Natural killer cell (primary cell): ENCODE results near the gene FNDC3B. TPM values are rescaled to one million over a fixed set of nuclear protein-coding genes. Genes with fewer than 3 reads are reported as not detected.
A peak's percentile ranks its signal among the peaks of the same experiment; 100 is the strongest.

Experiments used
- ATAC-seq, 3 donors: fragments of 150-1000 bp in 2 of 3; fragments of 200-7000 bp in 1 of 3; cut with Tn5 transposase; 1 replicate in 1 of 3; 2 replicates in 2 of 3; pipeline ENCODE4 v1.10.0; 2021; ENCODE audit warnings: mild to moderate bottlenecking in 2 of 3, moderate library complexity in 2 of 3
- DNase-seq, 2 donors: peaks; one replicate each; pipeline versions ENCODE4 v3.0.0 to v3.0.0-alpha.2; 2013 to 2021; ENCODE audit warnings: mixed read lengths in 1 of 2
- H3K27ac ChIP-seq: one replicate; pipeline ENCODE4 v1.5.1; 2013; ENCODE audit warnings: mild to moderate bottlenecking, low read length
- H3K27me3 ChIP-seq: one replicate; pipeline ENCODE4 v1.6.1; 2013; ENCODE audit warnings: low read length; ENCODE audit not compliant: control insufficient read depth, insufficient read depth
- H3K36me3 ChIP-seq: one replicate; pipeline ENCODE4 v1.6.1; 2013; ENCODE audit warnings: low read length; ENCODE audit not compliant: control insufficient read depth, insufficient read depth
- H3K4me1 ChIP-seq: one replicate; pipeline ENCODE4 v1.6.1; 2013; ENCODE audit warnings: low read length; ENCODE audit not compliant: control insufficient read depth, insufficient read depth
- H3K4me3 ChIP-seq: one replicate; pipeline ENCODE4 v1.5.1; 2013; ENCODE audit warnings: low read length
- H3K9me3 ChIP-seq: one replicate; pipeline ENCODE4 v1.6.1; 2013; ENCODE audit warnings: low read length; ENCODE audit not compliant: control insufficient read depth, insufficient read depth
- H3K27ac Mint-ChIP-seq, 2 donors: one replicate each; pipeline ENCODE4 v1.8.0; 2022; ENCODE audit warnings: mild to moderate bottlenecking in 2 of 2, mixed read lengths in 2 of 2, moderate library complexity in 1 of 2
- H3K27me3 Mint-ChIP-seq, 2 donors: one replicate each; pipeline ENCODE4 v1.8.0; 2022; ENCODE audit warnings: low read depth in 2 of 2, mixed read lengths in 2 of 2
- H3K36me3 Mint-ChIP-seq: one replicate; pipeline ENCODE4 v1.8.0; 2022; ENCODE audit warnings: mixed read lengths
- H3K4me1 Mint-ChIP-seq, 2 donors: one replicate each; pipeline ENCODE4 v1.8.0; 2022; ENCODE audit warnings: mixed read lengths in 2 of 2
- H3K4me3 Mint-ChIP-seq: one replicate; pipeline ENCODE4 v1.8.0; 2022; ENCODE audit warnings: mild to moderate bottlenecking, moderate library complexity, mixed read lengths
- H3K9me3 Mint-ChIP-seq, 2 donors: one replicate each; pipeline ENCODE4 v1.8.0; 2022; ENCODE audit warnings: mixed read lengths in 2 of 2
- WGBS: methylation state at CpG from one replicate; pipeline ENCODE4 v1.1.7; 2013; ENCODE audit warnings: missing lambda C conversion rate; ENCODE audit not compliant: insufficient coverage; 5-methylcytosine and 5-hydroxymethylcytosine counted together
- intact Hi-C: fragments of 100-400 bp; cut with micrococcal nuclease; formaldehyde crosslinking; loops from one replicate; pipeline ENCODE4 v1.14.2; 2022
- total RNA-seq, 4 donors: library from RNA; stranded (reverse); fragments of 120-200 nt in 1 of 4; gene quantifications; one replicate each; pipeline versions ENCODE4 v1.2.3 to v1.2.4, GENCODE V29; 2013 to 2022
- TF ChIP-seq, protein P1 (sequence below): fragments of 200-600 bp; IDR thresholded peaks from one replicate; pipeline ENCODE4 v1.8.0; 2022; ENCODE audit warnings: antibody characterized with exemption

FNDC3B gene
- total RNA-seq, 3 donors from 2014 or later (not counting 1 experiment from before 2014, with no cell fraction given), result 154 to 214 (median 206) TPM

DNA sequence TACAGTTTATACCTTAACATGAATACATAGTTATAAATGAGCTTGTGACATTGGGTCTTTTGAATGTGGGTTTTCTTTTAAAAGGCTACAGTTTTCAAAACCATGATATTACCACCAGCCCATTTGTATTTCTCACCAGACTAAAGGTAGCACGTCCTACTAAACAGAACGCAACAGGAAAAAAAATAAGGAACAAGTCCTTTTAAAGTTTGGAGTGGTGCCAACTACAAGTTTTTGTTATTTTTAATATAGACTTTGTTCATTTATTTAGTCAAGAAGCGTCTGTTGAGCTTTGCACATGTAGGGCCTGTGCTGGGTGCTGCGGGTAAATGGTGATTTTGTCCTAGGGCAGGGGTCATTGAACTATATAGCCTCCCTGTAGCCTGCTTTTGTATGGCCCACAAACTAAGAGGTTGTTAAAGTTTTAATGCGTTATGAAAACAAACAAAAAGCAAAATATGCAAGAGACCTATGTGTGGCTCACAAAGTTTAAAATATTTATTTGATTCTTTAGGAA is 244.5 kb downstream of the FNDC3B start:
- Histone ChIP-seq H3K4me3 (no peak overlapping the region), H3K9me3 (no peaks in the 10 kb centered on the region), H3K27ac (no peak overlapping the region), H3K4me1 (peaks cover 7% of the 10 kb centered on the region), H3K27me3 (no peaks in the 10 kb centered on the region), H3K36me3 (peaks cover 13% of the 10 kb centered on the region)
- Mint-ChIP-seq H3K9me3 (no peaks in the 10 kb centered on the region), H3K27me3 (no peaks in the 10 kb centered on the region), H3K36me3 (no peaks in the 10 kb centered on the region), H3K4me1 (peaks cover 45 to 55% of the 10 kb centered on the region in 2 donors), H3K27ac (peak overlapping the region in 1 of 2 donors; percentile 35), H3K4me3 (no peak overlapping the region)
- ATAC-seq (no peak), DNase-seq (no peak)
- intact Hi-C loops, result no loop called here
- TF ChIP-seq, protein P1, sequence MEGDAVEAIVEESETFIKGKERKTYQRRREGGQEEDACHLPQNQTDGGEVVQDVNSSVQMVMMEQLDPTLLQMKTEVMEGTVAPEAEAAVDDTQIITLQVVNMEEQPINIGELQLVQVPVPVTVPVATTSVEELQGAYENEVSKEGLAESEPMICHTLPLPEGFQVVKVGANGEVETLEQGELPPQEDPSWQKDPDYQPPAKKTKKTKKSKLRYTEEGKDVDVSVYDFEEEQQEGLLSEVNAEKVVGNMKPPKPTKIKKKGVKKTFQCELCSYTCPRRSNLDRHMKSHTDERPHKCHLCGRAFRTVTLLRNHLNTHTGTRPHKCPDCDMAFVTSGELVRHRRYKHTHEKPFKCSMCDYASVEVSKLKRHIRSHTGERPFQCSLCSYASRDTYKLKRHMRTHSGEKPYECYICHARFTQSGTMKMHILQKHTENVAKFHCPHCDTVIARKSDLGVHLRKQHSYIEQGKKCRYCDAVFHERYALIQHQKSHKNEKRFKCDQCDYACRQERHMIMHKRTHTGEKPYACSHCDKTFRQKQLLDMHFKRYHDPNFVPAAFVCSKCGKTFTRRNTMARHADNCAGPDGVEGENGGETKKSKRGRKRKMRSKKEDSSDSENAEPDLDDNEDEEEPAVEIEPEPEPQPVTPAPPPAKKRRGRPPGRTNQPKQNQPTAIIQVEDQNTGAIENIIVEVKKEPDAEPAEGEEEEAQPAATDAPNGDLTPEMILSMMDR, result no peak
- WGBS, result 85% methylated on average over 5 of the region's 5 CpGs

DNA sequence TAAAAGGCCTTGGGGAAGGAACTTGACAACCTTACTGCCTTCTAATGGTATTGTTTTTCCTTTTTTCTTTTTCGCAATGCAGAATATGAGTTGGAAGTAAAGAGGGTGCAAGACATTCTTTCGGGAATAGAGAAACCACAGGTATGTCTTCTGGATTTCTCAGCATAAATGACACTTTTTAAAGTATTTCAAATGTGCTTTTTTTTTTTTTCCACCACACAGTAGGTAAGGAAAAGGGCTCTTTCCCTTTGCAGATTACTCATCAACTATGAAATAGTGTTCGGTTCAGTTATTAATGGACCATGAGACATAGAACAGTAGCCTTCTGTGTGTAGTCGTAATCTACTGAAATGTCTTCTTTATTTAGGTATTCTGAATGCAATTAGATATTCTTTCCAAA is 246.5 kb downstream of the FNDC3B start:
- intact Hi-C loops, result loop anchor here (5.0 kb wide), 2 partner anchors 179 to 249 kb away; partner anchors contain the start of gene FNDC3B
- Histone ChIP-seq H3K4me3 (no peak overlapping the region), H3K27me3 (no peaks in the 10 kb centered on the region), H3K27ac (no peak overlapping the region), H3K36me3 (peaks cover 13% of the 10 kb centered on the region), H3K9me3 (no peaks in the 10 kb centered on the region), H3K4me1 (peaks cover 17% of the 10 kb centered on the region)
- TF ChIP-seq, protein P1, result no peak
- no peak for ATAC-seq
- H3K36me3 Mint-ChIP-seq, result no peaks in the 10 kb centered on the region
- no peak overlapping the region for H3K4me3 Mint-ChIP-seq
- no peak overlapping the region for H3K27ac Mint-ChIP-seq
- WGBS, result no CpG with 5 or more reads among the region's 4 CpGs
- DNase-seq, result no peak
- peaks cover 61 to 63% of the 10 kb centered on the region in 2 donors for H3K4me1 Mint-ChIP-seq
- no peaks in the 10 kb centered on the region for H3K27me3 Mint-ChIP-seq
- H3K9me3 Mint-ChIP-seq, result no peaks in the 10 kb centered on the region

DNA sequence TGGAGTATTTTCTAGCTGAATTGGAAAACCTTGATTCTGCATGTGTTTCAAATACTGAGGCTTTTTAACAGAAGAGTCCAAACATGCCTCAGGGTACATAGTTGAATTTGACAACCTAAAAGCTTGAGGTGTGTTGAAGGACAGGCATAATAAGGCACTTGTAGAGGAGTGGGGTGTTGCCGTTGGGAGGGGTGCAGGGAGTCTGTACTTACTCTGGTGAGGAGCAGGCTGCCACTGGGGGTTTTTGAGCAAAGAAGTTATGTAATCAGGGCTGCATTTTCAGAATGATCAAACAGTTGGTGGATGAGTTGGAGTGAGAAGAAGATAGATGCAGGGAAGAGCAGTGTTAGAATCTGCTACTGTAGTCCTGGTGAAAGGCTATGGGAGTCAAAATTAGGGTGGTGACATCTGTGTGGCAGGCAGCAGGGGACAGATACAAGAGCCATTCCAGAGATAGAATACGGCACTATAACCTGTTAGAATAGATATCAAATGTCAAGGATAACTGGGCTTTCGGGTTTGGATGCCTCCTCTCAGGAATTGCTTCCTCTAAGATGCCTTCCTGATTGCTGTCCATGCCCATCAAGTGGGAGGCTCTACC is 247.3 kb downstream of the FNDC3B start:
- no peaks in the 10 kb centered on the region for H3K27me3 ChIP-seq
- TF ChIP-seq, protein P1, result no peak
- peaks cover 13% of the 10 kb centered on the region for H3K36me3 ChIP-seq
- intact Hi-C loops, result loop anchor here (5.0 kb wide), 2 partner anchors 179 to 249 kb away; partner anchors contain the start of gene FNDC3B
- ATAC-seq (no peak), DNase-seq (no peak)
- Mint-ChIP-seq H3K27me3 (no peaks in the 10 kb centered on the region), H3K9me3 (no peaks in the 10 kb centered on the region), H3K4me3 (no peak overlapping the region), H3K27ac (peak overlapping the region; percentile 85 to 90), H3K36me3 (no peaks in the 10 kb centered on the region), H3K4me1 (peaks cover 59 to 61% of the 10 kb centered on the region in 2 donors)
- no peaks in the 10 kb centered on the region for H3K9me3 ChIP-seq
- H3K4me1 ChIP-seq, result peaks cover 17% of the 10 kb centered on the region
- no peak overlapping the region for H3K4me3 ChIP-seq
- WGBS, result 93% methylated on average over 3 of the region's 3 CpGs
- no peak overlapping the region for H3K27ac ChIP-seq
